Astrocyte of the spinal cord (primary cell): Measurements from ENCODE around the gene TMCC3.

ENCODE experiments used
- DNase-seq: peaks from one replicate; pipeline ENCODE4 v3.0.0; 2011; ENCODE audit warnings: low read depth, low spot score
- H3K4me3 ChIP-seq: 2 replicates; pipeline ENCODE4 v1.5.1; 2011; ENCODE audit warnings: low read depth, mild to moderate bottlenecking, low read length, moderate library complexity
- in situ Hi-C: cut with HindIII; loops from 2 replicates; pipeline ENCODE4 v1.10.0; 2017; ENCODE audit warnings: low sequenced_read_pairs
- TF ChIP-seq, protein P1 (sequence below): IDR thresholded peaks from 2 replicates; pipeline ENCODE4 v1.5.1; 2012; ENCODE audit warnings: low read depth, mild to moderate bottlenecking, low read length, inconsistent platforms

The TMCC3 gene

GRCh38 chr12:94534278-94534677, 116.1 kb downstream of the TMCC3 start:
- TF ChIP-seq, protein P1, sequence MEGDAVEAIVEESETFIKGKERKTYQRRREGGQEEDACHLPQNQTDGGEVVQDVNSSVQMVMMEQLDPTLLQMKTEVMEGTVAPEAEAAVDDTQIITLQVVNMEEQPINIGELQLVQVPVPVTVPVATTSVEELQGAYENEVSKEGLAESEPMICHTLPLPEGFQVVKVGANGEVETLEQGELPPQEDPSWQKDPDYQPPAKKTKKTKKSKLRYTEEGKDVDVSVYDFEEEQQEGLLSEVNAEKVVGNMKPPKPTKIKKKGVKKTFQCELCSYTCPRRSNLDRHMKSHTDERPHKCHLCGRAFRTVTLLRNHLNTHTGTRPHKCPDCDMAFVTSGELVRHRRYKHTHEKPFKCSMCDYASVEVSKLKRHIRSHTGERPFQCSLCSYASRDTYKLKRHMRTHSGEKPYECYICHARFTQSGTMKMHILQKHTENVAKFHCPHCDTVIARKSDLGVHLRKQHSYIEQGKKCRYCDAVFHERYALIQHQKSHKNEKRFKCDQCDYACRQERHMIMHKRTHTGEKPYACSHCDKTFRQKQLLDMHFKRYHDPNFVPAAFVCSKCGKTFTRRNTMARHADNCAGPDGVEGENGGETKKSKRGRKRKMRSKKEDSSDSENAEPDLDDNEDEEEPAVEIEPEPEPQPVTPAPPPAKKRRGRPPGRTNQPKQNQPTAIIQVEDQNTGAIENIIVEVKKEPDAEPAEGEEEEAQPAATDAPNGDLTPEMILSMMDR = no peak
- no peak for DNase-seq
- H3K4me3 ChIP-seq = no peak overlapping the region
- in situ Hi-C loops = no loop called here

GRCh38 chr12:94532490-94533422, 117.6 kb downstream of the TMCC3 start:
- H3K4me3 ChIP-seq = no peak overlapping the region
- peak; percentile 57 for DNase-seq
- TF ChIP-seq, protein P1 = peak; percentile 82
- in situ Hi-C loops = no loop called here

DNA sequence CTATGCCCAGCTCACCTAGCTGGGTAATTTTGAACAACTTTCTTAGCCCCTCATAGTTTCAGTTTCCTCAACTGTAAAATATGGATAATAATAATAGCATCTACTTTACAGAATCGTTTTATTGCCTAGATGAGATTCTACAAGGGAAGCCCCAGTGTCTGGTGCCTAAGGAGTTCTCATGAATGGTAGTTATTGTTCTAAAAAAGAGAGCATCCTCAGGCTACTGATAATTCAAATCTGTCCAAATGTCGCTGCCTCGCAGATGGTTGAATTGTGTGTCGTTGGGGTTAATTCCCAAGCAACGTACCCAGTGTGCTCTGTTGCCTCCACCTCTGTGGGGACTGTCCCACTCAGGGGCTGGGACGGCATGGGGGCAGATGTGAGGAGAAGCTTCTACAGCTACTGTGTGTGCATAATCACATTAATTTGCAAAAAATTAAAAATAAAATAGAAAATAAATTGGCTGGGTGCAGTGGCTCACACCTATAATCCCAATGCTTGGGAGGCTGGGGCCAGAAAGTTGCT, 119.1 kb downstream of the TMCC3 start:
- in situ Hi-C loops = no loop called here
- no peak overlapping the region for H3K4me3 ChIP-seq
- no peak for DNase-seq
- TF ChIP-seq, protein P1 = no peak

GRCh38 chr12:94525951-94526350, 124.4 kb downstream of the TMCC3 start:
- in situ Hi-C loops = no loop called here
- TF ChIP-seq, protein P1 = no peak
- DNase-seq = no peak
- no peak overlapping the region for H3K4me3 ChIP-seq
